Smooth muscle cell of the coronary artery (primary cell): ENCODE results near the gene TSPAN32. TPM values are rescaled to one million over a fixed set of nuclear protein-coding genes. Genes with fewer than 3 reads are reported as not detected.

Experiments used
- total RNA-seq: library from RNA; depleted of rRNA; stranded (reverse); fragments of >200 nt; gene quantifications from 2 replicates; pipeline ENCODE4 v1.2.3, GENCODE V29; 2014; ENCODE audit warnings: low replicate concordance

The TSPAN32 gene, protein sequence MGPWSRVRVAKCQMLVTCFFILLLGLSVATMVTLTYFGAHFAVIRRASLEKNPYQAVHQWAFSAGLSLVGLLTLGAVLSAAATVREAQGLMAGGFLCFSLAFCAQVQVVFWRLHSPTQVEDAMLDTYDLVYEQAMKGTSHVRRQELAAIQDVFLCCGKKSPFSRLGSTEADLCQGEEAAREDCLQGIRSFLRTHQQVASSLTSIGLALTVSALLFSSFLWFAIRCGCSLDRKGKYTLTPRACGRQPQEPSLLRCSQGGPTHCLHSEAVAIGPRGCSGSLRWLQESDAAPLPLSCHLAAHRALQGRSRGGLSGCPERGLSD
- total RNA-seq = 0.12 TPM in 1 of 2 replicates, not detected in the other

DNA sequence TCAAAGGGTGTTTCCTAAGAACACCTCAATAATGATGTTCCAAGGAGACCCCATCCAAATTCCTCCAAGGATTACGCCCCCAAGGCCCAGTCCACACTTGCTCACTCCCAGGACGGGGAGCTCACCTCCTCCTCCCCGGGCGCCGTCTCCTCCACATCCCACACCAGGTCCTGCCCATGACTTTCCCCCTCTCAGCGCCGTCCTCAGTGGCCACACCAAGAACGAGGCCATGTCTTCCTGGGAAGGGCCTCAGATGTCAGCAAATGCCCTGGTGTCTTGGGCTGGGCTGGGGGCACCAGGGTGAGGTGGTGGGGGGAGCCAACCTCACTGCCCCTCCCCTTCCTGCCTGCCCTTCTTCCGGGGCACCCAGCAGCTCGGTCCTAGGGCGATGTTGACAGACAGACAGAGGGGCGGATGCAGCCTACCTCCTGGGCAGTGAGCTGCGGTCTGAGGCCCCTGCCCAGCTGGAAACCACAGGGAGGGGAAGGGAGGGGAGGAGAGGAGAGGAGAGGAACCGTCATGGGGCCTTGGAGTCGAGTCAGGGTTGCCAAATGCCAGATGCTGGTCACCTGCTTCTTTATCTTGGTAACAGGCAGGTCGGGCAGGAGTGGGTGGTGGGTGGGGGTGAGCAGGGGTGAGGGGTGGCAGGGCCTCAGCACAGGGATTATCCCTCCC lies at the start of gene TSPAN32, which contains the start of gene C11orf21:
Gene TSPAN32, plus strand, starts transcription at position 383 of the 675 bp plus-strand sequence. Its CDS starts 137 bp downstream, at position 520.
Gene C11orf21, minus strand, starts transcription at position 288 of the 675 bp plus-strand sequence. Its CDS starts 110 bp downstream, at position 178.

GRCh38 chr11:2270322-2271076 lies 31.3 kb upstream of the TSPAN32 start, which contains the start of gene ASCL2:
TSS of gene ASCL2 (minus strand) at chr11:2270588. CDS start at chr11:2270332, 256 bp downstream.

Other genes with a start within 250 kb of the TSPAN32 start
- 0.12 and 0.83 TPM in 2 replicates for gene IGF2, start 162.6 kb upstream of the TSPAN32 start, total RNA-seq
- gene INS, start 140.8 kb upstream of the TSPAN32 start, total RNA-seq = not detected in 2 replicates
- not detected in 2 replicates for gene TH, start 130.2 kb upstream of the TSPAN32 start, total RNA-seq
- not detected in 2 replicates for gene ASCL2, start 31.4 kb upstream of the TSPAN32 start, total RNA-seq
- gene C11orf21, start 95 bp upstream of the TSPAN32 start, total RNA-seq = 0.08 TPM in 1 of 2 replicates, not detected in the other
- gene CD81, start 75.3 kb downstream of the TSPAN32 start, total RNA-seq = 166 and 536 TPM in 2 replicates
- gene TSSC4, start 98.7 kb downstream of the TSPAN32 start, total RNA-seq = 56.5 and 75.0 TPM in 2 replicates
- not detected in 2 replicates for gene TRPM5, start 142.5 kb downstream of the TSPAN32 start, total RNA-seq
- gene KCNQ1, start 143.0 kb downstream of the TSPAN32 start, total RNA-seq = under 0.01 TPM in 1 of 2 replicates, not detected in the other